Measurements from ENCODE around the gene VCL. TPM values are rescaled to one million over a fixed set of nuclear protein-coding genes. Genes with fewer than 3 reads are reported as not detected.
A peak's percentile ranks its signal among the peaks of the same experiment; 100 is the strongest.

VCL gene
- total RNA-seq, 1 experiment from 2014 or later = 106 TPM

GRCh38 chr10:73956476-73957359, 41.2 kb upstream of the VCL start:
- ChIA-PET RAD21 (ENCODE audit: low non-redundant PET in 1 of 2, low total read pairs in 2 of 2, uncharacterized antibody in 2 of 2, unreplicated experiment in 2 of 2) (interaction anchor here (0.5 to 0.7 kb wide), 3 partner anchors 12 to 68 kb away, joined by 3 to 4 read pairs (median 3); no protein-coding TSS in a partner anchor), CTCF (interaction anchor here (0.6 to 2.5 kb wide), 7 partner anchors 10 to 139 kb away, joined by 3 to 25 read pairs (median 5); no protein-coding TSS in a partner anchor), POLR2A (interaction anchor here (0.8 to 2.8 kb wide), 6 partner anchors 9 to 69 kb away, joined by 3 to 14 read pairs (median 6); partner anchors contain the start of gene VCL)
- Histone ChIP-seq H3K9ac (ENCODE audit: low read length) (no peak overlapping the region), H3K4me2 (ENCODE audit: low read length) (peak overlapping the region; percentile 37), H3K36me3 (ENCODE audit: control insufficient read depth in 1 of 2, insufficient read depth in 2 of 2, low read length in 2 of 2) (no peaks in the 10 kb centered on the region), H3K79me2 (ENCODE audit: insufficient read depth, low read length) (no peaks in the 10 kb centered on the region), H3K9me2 (ENCODE audit: insufficient read depth) (no peaks in the 10 kb centered on the region), H3K4me3 (replicated peaks in 1 of 2; ENCODE audit: low read depth in 1 of 2, low read length in 2 of 2) (no peak overlapping the region), H4K20me1 (ENCODE audit: insufficient read depth) (no peaks in the 10 kb centered on the region), H3K9me3 (ENCODE audit: control insufficient read depth in 1 of 2, insufficient read depth in 1 of 2, low read depth in 1 of 2, low read length in 2 of 2) (no peaks in the 10 kb centered on the region), H3K27me3 (ENCODE audit: insufficient read depth, low read length) (no peaks in the 10 kb centered on the region), H3K4me1 (ENCODE audit: control insufficient read depth in 1 of 2, insufficient read depth in 2 of 2, low read length in 2 of 2) (peaks cover 15 to 31% of the 10 kb centered on the region in 2 experiments), H2AFZ (ENCODE audit: low read depth, low read length, poor library complexity, severe bottlenecking) (peak overlapping the region; percentile 88), H3K27ac (ENCODE audit: low read depth, low read length) (peak overlapping the region; percentile 44)
- intact Hi-C loops (cut with micrococcal nuclease) = loop anchor here (1.0 kb wide), 1 partner anchor 70 kb away; no protein-coding TSS in a partner anchor
- DNase-seq (ENCODE audit: low read depth, low spot score) (no peak), ATAC-seq (peak; percentile 40)
- no peak for TF ChIP-seq ZBTB33 (IDR thresholded peaks at IDR 0.05; ENCODE audit: extremely low read depth, insufficient replicate concordance, low read length)
- BruUV-seq (replicated peaks) = no TSS peak

- Histone ChIP-seq H3K36me3 (ENCODE audit: control insufficient read depth in 1 of 2, insufficient read depth in 2 of 2, low read length in 2 of 2) (no peaks in the 10 kb centered on the region), H4K20me1 (ENCODE audit: insufficient read depth) (no peaks in the 10 kb centered on the region), H3K9me2 (ENCODE audit: insufficient read depth) (no peaks in the 10 kb centered on the region), H2AFZ (ENCODE audit: low read depth, low read length, poor library complexity, severe bottlenecking) (no peak overlapping the region), H3K79me2 (ENCODE audit: insufficient read depth, low read length) (no peaks in the 10 kb centered on the region), H3K27ac (ENCODE audit: low read depth, low read length) (no peak overlapping the region), H3K4me2 (ENCODE audit: low read length) (no peak overlapping the region), H3K9ac (ENCODE audit: low read length) (no peak overlapping the region), H3K4me1 (ENCODE audit: control insufficient read depth in 1 of 2, insufficient read depth in 2 of 2, low read length in 2 of 2) (peaks cover 22 to 52% of the 10 kb centered on the region in 2 experiments), H3K9me3 (ENCODE audit: control insufficient read depth in 1 of 2, insufficient read depth in 1 of 2, low read depth in 1 of 2, low read length in 2 of 2) (no peaks in the 10 kb centered on the region), H3K27me3 (ENCODE audit: insufficient read depth, low read length) (no peaks in the 10 kb centered on the region), H3K4me3 (replicated peaks in 1 of 2; ENCODE audit: low read depth in 1 of 2, low read length in 2 of 2) (no peak overlapping the region)
- no TSS peak for BruUV-seq (replicated peaks)
- CTCF ChIA-PET = interaction anchor here (0.6 to 1.3 kb wide), 2 partner anchors 72 to 80 kb away, joined by 3 read pairs; no protein-coding TSS in a partner anchor
- POLR2A ChIA-PET = no interaction called here
- intact Hi-C loops (cut with micrococcal nuclease) = loop anchor here (5.0 kb wide), 1 partner anchor 123 kb away; no protein-coding TSS in a partner anchor
- RAD21 ChIA-PET (ENCODE audit: low non-redundant PET in 1 of 2, low total read pairs in 2 of 2, uncharacterized antibody in 2 of 2, unreplicated experiment in 2 of 2) = no interaction called here
- no peak for TF ChIP-seq SIN3A (IDR thresholded peaks at IDR 0.05; ENCODE audit: low read depth)
- TF ChIP-seq CBX3 (IDR thresholded peaks at IDR 0.05; ENCODE audit: low read depth) = no peak
- no peak for TF ChIP-seq ATF3 (IDR thresholded peaks at IDR 0.05)
- no peak for TF ChIP-seq EZH2phosphoT487 (IDR thresholded peaks at IDR 0.05; ENCODE audit: borderline replicate concordance)
- TF ChIP-seq POLR2A (IDR thresholded peaks at IDR 0.05; ENCODE audit: borderline replicate concordance, extremely low read depth, insufficient read depth, insufficient read length) = no peak
- TF ChIP-seq RAD21 (IDR thresholded peaks at IDR 0.05; ENCODE audit: low read depth) = no peak
- TF ChIP-seq CEBPB (IDR thresholded peaks at IDR 0.05; ENCODE audit: low read depth) = no peak
- no peak for TF ChIP-seq TCF7L2 (IDR thresholded peaks at IDR 0.05; ENCODE audit: borderline replicate concordance, extremely low read depth, insufficient read depth, insufficient read length)
- no peak for TF ChIP-seq ELF1 (IDR thresholded peaks at IDR 0.05; ENCODE audit: borderline replicate concordance, low read depth)
- no peak for TF ChIP-seq JUND (IDR thresholded peaks at IDR 0.05)
- DNase-seq (ENCODE audit: low read depth, low spot score) (no peak), ATAC-seq (no peak)
Observed at GRCh38 chr10:73959484-73960243, 38.3 kb upstream of the VCL start.

All from HCT116 (cell line).